NCI-H1092 treated with DMSO at 0.1 percent for 48 hours (cell line): ENCODE results near the gene UROC1.

Experiments used
- DNase-seq: peaks from one replicate; lab custom pipeline; 2025; lab: John Stamatoyannopoulos, UW

The UROC1 gene

DNA sequence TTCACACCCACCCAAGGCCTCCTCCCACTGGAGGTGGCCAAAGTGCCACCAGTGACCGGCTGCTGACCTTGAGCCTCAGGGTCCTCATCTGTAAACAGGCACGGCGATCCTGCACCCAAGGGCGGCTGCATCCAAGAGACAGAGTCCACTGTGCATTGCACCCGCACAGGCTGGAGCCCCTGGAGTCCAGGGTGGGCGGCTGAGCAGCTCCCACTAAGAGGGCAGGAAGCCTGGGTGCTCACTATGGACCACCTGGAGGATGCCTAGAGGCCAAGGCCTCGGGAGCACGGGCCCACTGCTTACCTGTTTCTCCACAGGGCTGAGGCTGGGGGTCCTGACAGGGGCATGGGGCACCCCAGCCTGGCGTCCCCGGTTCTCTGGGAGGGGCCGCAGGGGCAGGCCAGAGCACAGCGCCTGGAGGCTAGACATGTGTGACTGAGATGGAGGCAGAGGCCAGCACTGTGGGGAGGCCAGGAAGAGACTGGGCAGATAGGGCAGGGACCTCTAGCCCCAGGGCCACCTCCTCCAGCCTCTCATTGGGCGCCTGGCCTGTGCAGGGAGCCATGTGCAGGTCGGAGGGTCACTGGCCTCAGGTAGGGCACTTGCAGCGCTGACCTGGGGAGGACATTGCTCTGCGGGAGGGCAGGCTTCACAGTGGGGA, at the start of gene UROC1:
TSS of gene UROC1 (minus strand) at position 483 of the 661 bp plus-strand sequence. CDS start at position 429, 54 bp downstream.
- no peak for DNase-seq

DNA sequence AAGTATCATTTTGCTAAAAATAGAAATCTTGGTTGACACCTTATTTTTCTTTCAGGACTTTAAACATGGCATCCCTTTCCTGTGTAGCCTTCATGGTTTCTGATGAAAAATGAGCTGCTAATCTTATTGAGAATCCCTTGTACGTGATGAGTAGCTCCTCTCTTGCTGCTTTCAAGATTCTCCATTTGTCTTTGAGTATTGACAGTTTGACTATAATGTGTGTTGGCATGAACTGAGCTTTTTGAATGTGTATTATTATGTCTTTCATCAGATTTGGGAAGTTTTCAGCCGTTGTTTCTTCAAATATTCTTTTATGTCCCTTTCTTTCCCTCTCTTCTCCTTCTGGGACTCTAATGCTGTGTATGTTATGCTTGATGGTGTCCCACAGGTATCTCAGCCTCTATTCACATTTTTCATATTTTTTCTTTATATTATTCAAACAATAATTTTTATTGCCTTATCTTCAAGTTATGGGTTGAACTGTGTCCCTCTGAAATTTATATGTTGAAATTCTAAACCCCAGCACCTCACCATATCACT, 45.2 kb upstream of the UROC1 start:
- no peak for DNase-seq

DNA sequence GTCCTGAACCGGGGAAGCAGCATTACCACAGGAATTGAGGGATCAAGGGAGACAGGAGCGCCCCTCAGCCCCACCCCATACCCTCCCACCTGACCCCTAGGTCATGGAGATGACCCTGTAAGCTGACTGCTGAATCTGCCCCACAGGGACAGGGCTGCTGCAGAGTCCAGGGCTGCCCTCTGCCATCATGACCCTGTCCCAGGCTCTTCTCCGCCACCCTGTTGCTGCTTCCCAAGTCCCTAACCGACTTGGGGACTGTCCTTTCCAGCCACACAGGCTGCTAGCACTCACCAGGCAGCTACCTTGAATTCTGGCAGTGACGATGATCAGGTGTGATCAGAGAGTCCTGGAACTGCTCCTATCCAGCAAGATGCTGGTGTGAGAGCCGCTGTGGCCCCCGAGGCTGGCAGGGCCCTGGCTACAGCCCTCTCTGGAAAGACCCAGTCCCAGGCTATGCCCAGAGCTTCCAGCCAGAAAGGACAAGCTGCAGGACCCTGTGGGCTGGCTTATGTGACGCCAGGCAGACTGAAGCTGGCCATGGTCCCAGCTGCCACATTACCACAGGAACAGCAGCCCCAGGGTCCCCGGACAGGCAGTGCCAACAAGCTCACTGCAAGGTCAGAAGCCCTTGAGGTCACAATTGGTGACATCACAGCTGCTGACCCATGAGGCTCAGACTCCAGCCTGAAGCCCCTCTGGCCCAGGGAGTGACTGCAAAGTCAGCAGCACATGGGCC, 40.9 kb upstream of the UROC1 start, which contains the start of gene C3orf22:
TSS of gene C3orf22 (minus strand) at position 597 of the 736 bp plus-strand sequence. CDS start 5,542 bp downstream, outside the sequence.
- DNase-seq, result no peak

DNA sequence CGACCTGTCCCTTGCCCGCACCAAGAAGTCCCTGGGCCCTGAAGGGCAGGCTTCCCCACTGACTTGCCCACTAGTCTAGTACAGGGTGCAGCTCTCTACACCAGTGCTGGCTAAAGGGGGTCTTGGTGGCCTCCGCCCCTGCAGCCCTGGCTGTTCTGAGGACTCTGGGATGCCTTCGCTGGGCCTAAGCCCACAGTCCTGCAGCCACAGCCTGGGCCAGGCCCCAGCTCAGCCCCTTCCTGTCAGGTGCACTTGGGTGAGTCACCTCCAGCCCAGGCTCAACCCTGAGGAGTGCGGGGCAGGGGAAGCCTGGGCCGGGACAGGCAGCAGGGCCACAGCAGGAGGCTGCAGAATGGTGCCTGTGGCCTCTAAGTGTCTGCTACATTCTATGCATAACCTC, 40.2 kb upstream of the UROC1 start:
- no peak for DNase-seq

DNA sequence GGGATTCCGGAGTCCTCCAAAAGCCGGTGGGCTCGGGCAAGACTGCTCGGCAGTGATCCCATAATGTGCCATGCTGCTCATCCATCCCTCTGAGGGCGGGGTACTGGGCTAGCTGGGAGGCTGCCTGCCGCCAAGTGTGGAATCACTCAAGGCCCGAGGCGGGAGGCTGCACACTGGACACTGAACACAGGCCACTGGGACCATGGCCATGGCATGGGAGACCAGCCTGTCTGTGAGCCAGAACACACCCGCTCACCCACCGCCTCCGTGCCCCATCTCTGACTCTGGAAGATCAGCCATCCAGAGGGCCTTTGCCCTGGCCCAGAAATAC, 39.8 kb upstream of the UROC1 start:
- no peak for DNase-seq

DNA sequence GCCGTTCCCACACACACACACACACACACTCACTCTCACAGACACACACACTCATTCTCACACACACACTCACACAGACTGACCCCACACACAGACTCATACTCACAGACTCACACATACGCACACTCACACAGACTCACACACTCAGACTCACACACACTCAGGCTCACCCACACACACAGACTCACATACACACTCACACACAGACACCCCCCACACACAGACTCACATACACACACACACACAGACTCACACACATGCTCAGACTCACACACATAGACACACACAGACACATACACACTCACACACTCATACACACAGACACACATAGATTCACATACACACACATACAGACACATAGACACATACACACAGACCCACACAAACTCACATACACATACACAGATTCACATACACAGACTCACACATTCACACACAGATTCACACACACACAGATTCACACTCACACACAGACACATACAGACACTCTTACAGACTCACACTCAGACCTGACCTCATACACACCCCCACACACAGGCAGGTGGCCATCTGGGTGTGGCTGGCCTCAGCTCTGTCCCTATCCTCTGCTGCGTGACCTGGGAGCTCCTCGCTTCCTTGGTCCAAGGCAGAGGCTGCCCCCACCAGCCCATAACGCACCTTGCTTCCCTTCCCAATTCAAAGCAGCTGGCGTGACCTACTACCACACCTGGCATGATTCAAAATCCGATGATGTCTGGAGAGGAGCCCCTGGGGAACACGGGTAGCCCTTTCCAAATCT, 39.3 kb upstream of the UROC1 start:
- no peak for DNase-seq

DNA sequence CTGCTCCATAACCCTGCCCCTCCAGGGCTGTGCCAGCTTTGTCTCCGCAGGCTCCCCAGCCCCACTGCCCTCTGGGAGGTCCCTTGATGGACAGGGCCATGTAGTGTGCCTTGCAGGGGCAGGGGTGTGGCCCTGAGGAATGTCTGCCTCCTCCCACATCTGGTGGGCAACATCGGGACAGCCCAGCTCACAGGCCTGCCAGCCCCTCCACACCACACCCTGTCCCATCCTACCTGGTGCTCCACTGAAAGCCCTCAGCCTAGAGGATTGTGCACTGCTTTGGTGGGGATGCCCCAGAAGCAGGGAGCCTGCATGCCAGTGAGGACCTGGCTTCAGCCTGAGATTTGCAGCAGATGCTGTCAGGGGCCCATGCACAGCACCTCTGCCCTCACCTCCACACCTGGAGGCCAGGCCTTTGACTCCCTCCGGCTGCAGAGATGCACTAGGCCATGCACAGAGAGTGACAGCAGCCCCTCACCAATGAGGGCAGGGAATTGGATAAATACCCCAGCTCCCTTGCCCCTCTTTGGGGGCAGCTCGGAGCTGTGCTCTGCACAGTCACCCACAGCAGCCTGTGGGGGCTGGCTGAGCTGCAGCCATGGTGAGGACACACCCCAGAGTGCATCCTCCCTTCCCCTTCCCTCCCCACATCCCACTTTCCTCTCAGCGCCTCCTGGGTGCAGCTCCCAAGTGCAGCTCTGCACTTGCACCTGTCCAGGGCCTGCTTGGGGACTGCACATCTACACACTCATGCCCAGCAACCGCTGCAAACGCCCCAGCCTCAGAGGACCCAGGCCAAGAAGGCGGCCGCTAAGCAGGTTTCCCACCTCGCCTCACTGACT, 38.4 kb upstream of the UROC1 start:
- DNase-seq, result no peak

DNA sequence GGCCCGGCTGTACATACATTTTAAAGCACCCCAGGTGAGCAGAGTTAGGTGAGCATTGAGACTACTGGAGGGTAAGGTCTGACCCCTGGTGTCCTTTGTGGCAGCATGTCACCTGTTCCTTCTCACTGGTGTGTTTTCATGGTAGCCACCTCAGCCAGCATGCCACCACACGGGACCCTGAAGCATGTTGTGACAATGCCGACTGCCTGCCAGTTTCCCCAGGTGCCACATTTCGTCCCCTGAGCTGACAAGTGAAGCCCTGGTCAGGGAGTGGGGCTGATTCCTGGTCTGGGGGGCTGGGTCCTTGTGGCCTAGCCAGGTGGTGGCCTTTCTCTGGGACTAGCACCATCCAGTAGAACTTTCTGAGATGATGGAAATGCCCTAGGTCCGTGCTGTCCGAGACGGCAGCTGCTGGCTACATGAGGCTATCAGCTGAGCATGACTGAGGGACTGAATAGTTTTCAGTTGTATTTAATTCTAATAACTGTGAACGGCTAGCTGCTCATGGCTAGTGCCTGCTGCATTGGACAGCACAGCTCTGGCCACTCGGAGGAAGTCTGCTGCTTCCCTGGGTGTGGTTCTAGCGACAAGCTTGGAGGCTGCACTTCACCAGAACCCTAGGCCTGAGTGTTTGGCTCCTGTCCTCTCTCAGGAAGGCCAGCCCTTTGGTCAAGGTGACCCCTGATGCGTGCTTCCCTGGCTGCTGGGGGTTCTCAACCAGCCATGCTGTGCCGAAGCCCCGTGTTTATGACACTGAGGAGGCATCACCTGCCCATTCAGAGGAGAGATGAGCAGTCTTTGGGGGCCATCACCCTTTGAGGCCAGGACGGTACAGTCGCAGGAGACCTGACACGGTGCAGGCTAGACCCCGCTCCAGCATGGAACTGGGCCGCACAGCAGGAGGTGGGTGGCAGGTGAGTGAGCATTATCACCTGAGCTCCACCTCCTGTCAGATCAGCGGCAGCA, 37.3 kb upstream of the UROC1 start:
- DNase-seq, result no peak

DNA sequence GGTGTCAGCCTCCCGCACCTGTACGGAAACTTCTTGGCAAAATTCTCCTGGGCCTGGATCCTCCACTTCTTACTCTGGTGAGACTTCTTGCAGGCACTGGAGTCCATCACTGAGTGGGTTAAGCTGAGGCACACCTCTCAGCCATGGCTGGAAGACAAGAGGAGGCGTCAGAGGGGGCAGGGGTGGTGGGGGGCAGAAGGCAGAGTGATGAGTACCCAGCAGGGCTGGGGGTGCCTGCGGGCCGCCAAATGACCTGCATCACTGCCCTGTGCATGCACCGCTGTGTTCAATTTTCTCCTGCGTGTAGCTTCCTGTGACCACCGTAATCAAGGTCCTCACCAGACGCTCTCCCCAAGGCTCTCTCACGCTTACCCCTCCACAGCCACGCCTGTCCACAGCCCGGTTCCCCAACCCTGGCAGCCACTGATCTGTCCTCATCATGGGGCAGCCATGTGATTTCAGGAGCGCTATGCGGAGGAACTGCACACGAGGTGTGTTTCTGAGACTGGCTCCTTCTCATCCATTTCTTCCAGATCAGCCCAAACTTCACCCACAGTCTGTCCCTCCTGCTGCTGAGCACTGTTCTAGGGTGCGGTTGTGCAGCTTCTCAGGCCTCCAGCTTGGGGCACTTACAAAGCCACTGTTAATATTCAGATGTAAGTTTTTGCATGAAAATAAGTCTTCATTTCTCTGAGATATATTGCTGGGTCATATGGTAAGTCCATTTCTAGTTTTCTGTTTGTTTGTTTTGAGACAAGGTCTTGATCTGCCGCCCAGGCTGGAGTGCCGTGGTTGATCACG, 35.9 kb upstream of the UROC1 start:
- no peak for DNase-seq

DNA sequence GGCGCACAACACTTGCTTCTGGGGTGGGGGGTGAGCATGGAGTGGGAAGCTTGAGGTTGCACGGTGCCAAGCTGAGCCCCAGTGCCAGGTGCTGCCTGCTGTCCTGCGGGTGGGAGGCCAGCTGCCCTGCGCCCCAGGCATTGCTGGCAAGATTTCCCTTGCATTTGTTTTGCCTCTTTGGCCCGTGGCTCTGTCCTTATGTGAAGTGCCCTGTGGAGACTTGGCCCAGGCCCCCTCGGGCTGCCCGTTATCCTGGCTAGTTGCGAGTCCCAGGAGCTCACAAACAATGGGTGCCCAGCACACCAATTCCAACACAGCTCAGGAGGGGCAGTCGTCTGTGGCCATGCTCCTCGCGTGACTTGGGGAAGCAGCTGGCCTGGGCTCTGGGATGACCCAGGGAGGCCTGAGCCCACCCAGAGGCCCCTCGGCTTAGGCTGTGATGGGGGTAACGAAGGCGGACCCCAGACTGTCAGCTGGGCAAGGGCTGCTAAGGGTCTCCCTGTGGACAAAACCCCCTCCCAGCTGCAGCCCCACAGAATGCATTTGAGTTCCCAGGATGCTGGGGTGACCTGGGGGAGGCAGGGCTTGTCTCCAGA, 35.2 kb upstream of the UROC1 start:
- DNase-seq, result peak; percentile 17

DNA sequence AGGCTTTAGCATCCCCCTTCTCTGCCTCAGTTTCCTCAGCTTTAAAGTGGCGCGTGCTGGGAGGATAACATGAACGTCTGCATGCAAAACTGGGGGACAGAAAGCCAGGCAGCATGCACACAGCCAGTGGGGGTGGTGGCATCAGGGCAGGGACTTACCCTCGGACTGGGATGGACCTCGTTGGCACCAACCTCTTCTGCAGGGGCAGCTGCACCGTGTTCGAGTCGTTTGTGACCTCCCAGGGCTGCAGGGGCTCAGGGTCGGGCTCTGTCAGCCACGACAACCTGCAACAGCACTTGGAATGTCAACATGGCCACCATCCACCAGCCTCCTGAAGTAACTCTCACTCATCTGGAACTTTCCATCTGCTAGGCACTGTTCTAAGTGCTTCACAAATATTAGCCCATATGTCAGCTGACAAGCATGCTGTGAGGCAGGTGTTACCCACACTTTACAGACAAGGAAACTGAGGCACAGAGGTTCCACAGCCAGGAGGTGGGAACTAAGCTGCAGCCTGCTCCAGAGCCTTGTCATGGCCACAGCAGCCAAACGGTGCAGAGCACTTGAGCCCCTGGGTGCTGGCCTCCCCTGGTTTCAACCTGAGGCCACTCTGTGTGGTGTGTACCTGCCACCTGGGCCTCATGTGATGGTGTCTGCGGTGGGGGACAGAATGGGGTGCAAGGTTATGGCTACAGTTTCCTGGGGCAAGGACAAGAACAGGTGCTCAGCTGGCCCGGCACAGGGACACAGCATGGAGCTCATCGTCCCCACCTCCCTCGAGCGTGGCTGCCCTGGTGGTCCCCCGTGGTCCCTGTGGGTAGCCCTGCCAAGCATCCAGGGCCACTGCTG, 34.5 kb upstream of the UROC1 start:
- no peak for DNase-seq

DNA sequence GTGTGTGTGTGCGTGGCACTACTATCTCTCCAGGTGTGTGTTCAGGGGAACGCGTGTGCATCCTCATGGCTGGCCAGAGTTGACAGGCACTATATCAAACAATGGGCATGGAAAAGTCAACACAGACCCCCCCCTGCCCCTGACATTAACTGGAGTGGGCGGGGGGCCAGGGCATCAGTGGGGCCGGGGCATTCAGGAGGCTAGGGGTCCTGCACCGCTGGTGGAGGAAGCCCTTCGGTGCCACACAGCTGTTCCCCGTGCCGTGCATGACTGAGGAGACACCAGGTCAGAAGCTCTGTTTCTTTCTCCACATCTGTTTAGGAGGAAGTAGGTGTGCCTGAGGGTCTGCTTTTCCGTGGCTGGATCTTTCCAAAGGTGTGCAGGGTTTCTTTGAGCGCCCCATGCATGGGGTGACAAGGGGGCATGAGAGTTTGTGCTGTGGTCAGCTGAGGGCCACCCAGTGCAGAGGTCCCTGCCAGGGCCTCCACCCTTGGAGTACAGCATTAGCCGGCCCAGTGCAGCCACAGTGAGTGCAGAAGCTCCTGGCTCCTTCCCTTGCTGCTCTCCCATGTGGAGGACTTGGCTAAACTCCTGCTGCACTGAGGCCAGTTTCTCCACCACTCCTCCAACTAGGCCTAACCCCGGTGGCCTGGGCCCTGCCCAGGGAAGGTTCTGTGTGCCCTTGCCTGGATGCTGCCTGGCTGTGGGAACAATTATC, 33.7 kb upstream of the UROC1 start:
- no peak for DNase-seq

DNA sequence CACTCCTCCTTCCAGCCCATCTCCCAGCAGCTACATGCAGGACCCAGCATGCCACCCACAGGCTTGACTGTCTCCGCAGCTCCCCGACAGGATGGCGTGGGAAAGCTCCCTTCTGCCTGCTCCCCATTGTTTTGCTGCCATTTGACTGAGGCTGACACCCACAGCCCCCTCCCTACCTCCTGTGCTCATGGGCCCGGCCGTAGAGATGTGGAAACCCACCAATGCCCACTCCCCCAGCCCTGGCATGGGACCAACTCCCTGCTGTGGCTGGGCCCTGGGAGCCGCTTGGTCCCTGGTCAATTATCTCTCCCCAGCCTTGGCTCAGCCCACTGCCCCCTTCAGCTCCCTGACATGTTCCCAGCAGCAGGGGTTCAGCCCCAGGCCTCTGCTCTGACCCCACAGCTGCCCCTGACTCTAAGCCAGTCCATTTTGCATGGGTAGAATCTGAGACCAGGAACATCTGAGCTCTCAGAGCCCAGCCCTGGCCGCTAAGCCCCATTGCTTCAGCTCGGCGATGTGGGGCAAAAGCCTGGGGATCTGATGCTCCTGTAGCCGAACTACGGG, 33.0 kb upstream of the UROC1 start:
- peak; percentile 77 for DNase-seq

DNA sequence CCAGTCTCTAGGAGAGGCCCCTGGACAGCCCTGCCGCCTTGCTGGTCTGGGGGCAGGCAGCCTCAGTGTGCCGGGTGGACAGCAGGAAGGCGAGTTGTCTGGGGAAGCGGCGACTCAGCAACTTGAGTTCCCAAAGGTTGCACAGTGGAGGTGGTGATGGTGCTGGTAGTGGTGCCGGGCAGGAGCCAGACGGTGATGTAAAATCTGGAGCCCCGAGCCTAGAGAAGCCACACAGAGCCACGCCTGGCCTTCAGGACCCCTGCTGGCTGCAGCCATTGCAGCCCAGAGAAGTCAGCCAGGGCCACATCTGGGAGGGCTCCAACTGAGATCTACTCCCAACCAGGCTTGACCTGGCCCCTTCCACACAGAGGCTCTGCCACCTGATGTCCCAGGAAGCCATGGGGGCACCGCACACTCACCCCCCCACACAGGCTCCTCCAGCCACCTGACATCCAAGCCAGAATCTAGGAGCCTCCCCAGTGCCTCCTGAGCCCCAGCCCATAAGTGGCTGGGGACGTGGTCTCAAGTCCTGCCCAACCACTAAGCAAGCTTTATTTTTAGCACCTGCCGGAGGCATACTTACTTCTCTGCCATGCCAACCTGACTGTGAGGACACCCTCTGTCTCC, 32.4 kb upstream of the UROC1 start:
- DNase-seq, result no peak

DNA sequence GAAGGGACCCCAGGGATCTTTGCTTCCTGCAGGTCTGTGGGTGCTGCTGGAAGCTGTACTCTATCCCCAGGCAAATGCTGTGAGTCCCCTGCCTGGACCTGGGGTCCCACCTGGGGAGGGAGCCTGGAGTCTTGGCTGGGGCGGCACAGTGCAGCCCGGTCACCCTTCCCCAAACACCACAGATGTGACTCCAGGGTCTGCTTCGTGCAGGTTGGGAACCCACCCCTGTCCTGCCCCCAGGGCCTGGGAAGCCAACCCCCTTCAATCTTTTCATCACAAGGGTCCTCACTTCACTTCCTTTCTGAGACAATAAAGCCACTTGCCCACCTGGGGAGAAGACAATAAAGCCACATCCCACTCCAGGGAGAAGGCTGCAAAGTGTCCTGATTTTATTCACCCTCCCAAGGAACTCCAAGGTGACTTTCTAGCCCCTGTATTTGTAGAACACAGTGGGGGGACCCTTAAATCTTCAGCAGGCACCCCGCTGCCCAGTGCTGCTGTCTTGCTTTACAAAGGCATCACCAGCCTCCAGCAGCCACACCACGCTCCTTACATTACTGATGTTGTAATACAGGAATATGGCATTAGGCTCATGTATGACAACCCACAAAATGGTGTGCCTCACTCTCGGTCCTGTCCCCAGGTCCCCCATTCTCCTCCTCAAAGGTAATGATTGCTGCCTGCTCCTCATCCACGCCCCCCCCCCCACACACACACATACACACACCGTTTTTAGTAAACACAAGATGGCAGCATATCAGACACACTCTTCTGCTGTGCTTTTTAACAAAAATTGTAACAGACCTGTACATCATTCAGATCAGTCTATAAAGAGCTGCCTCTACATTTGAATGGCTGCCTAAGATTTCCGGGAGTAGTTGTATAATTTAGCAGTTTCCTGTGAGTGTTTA, 31.2 kb upstream of the UROC1 start:
- DNase-seq, result peak; percentile 13

DNA sequence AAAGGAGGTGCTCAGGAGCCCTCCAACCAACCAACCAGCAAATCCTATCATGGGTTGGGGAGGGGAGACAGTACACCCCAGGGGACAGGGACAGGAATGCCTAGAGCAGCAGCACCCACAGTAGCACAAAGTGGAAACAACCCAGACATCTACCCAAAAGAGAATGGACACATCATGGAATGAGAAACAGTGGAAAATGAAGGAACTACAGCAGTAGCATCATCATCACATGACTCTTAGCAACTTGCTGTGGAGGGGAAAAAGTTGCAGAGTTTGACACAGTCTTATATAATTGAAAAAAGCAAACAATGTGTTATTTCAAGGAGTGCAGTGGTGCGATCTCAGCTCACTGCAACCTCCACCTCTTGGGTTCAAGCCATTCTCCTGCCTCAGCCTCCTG, 30.1 kb upstream of the UROC1 start:
- no peak for DNase-seq
